Uterus (tissue), 4 donors: Measurements from ENCODE around the gene SLC39A2. TPM values are rescaled to one million over a fixed set of nuclear protein-coding genes. Genes with fewer than 3 reads are reported as not detected.
A peak's percentile ranks its signal among the peaks of the same experiment; 100 is the strongest.
"Not testable (repeated sequence)": the region's sequence is repeated elsewhere in the genome, so short reads cannot be mapped to it uniquely, and the experiment has no call there.

ENCODE experiments used
- DNase-seq, 2 donors: peaks; one replicate each; pipeline ENCODE4 v3.0.0-alpha.2; 2019 to 2020
- H3K27ac ChIP-seq, 2 donors: fragments of 200-600 bp; sonication (generic); 1 replicate in 1 of 2; 2 replicates in 1 of 2; pipeline ENCODE4 v1.5.1; 2016 to 2018
- H3K27me3 ChIP-seq, 2 donors: fragments of 200-600 bp; sonication (generic); one replicate each; pipeline ENCODE4 v1.5.1; 2018 to 2019; ENCODE audit warnings: control low read depth in 1 of 2
- H3K36me3 ChIP-seq, 2 donors: fragments of 200-600 bp; sonication (generic); one replicate each; pipeline ENCODE4 v1.5.1; 2019; ENCODE audit warnings: control low read depth in 1 of 2
- H3K4me1 ChIP-seq, 2 donors: fragments of 200-600 bp; sonication (generic); one replicate each; pipeline ENCODE4 v1.5.1; 2018 to 2019; ENCODE audit warnings: control low read depth in 1 of 2
- H3K4me3 ChIP-seq, 2 donors: fragments of 200-600 bp; sonication (generic); 1 replicate in 1 of 2; 2 replicates in 1 of 2; pipeline ENCODE4 v1.5.1; 2018 to 2019; ENCODE audit warnings: mild to moderate bottlenecking in 1 of 2
- H3K9me3 ChIP-seq, 2 donors: fragments of 200-600 bp; sonication (generic); one replicate each; pipeline ENCODE4 v1.5.1; 2019; ENCODE audit warnings: control low read depth in 1 of 2
- CTCF ChIP-seq, 4 experiments: fragments of 200-600 bp in 2 of 4; fragments of 450-650 bp in 2 of 4; sonication (generic) in 2 of 4; IDR thresholded peaks; one replicate each; pipeline ENCODE4 v1.5.1; 2016 to 2019; ENCODE audit warnings: antibody characterized with exemption in 4 of 4, mild to moderate bottlenecking in 2 of 4, moderate library complexity in 1 of 4
- POLR2A ChIP-seq, 2 donors: fragments of 450-650 bp; IDR thresholded peaks; one replicate each; pipeline ENCODE4 v1.6.1; 2016; ENCODE audit warnings: antibody characterized with exemption in 2 of 2, mild to moderate bottlenecking in 1 of 2, moderate library complexity in 1 of 2
- intact Hi-C: fragments of 100-400 bp; cut with DNase I; formaldehyde crosslinking; loops from one replicate; pipeline ENCODE4 v1.15.1; 2023; ENCODE audit warnings: low total_unique reads
- total RNA-seq, 4 donors: library from RNA; depleted of rRNA in 3 of 4; stranded (reverse); fragments of >200 nt in 3 of 4; gene quantifications; one replicate each; pipeline versions ENCODE4 v1.1.0 to v1.2.4, GENCODE V29; 2014 to 2023
- donor health status: DM: yes; HTN: yes; CAD: no.

The SLC39A2 gene
- total RNA-seq, 4 donors from 2014 or later: 0.52 to 0.97 TPM; not detected in 2

GRCh38 chr14:21038441-21039422 is 39.6 kb downstream of the SLC39A2 start:
- Histone ChIP-seq H3K4me1 (peaks cover 0 to 4% of the 10 kb centered on the region in 2 donors), H3K4me3 (no peak overlapping the region), H3K27ac (peak overlapping the region; percentile 85 to 93), H3K9me3 (no peaks in the 10 kb centered on the region), H3K36me3 (no peaks in the 10 kb centered on the region), H3K27me3 (no peaks in the 10 kb centered on the region)
- TF ChIP-seq POLR2A (IDR thresholded peaks at IDR 0.05) (peak; percentile 39 to 47), CTCF (IDR thresholded peaks at IDR 0.05) (peak in 2 of 4 experiments; percentile 7 to 24)
- intact Hi-C loops: no loop called here
- DNase-seq: peak; percentile 93 to 95

GRCh38 chr14:21039585-21040369 is 40.7 kb downstream of the SLC39A2 start:
- Histone ChIP-seq H3K4me1 (peaks cover 0 to 4% of the 10 kb centered on the region in 2 donors), H3K4me3 (no peak overlapping the region), H3K9me3 (no peaks in the 10 kb centered on the region), H3K27me3 (no peaks in the 10 kb centered on the region), H3K27ac (peak overlapping the region; percentile 85 to 93), H3K36me3 (no peaks in the 10 kb centered on the region)
- TF ChIP-seq CTCF (IDR thresholded peaks at IDR 0.05): peak; percentile 77 to 90 (median 80)
- TF ChIP-seq POLR2A (IDR thresholded peaks at IDR 0.05): no peak
- intact Hi-C loops: no loop called here
- peak; percentile 60 to 72 for DNase-seq

GRCh38 chr14:21040370-21040925 is 41.4 kb downstream of the SLC39A2 start:
- no peaks in the 10 kb centered on the region for H3K27me3 ChIP-seq
- no peak for DNase-seq
- TF ChIP-seq POLR2A (IDR thresholded peaks at IDR 0.05) (no peak), CTCF (IDR thresholded peaks at IDR 0.05) (no peak)
- peak overlapping the region; percentile 85 to 93 for H3K27ac ChIP-seq
- H3K36me3 ChIP-seq: no peaks in the 10 kb centered on the region
- intact Hi-C loops: no loop called here
- peaks cover 0 to 4% of the 10 kb centered on the region in 2 donors for H3K4me1 ChIP-seq
- H3K9me3 ChIP-seq: no peaks in the 10 kb centered on the region
- no peak overlapping the region for H3K4me3 ChIP-seq

GRCh38 chr14:21040941-21041340 is 41.8 kb downstream of the SLC39A2 start:
- intact Hi-C loops, H3K4me1 ChIP-seq, H3K27ac ChIP-seq: not testable (repeated sequence)

GRCh38 chr14:21041676-21042433 is 42.8 kb downstream of the SLC39A2 start, which contains the start of gene RNASE7:
RNASE7 (plus strand) TSS chr14:21042362; CDS start chr14:21042993, 631 bp downstream.
- H3K4me1 ChIP-seq: peaks cover 0 to 4% of the 10 kb centered on the region in 2 donors
- H3K4me3 ChIP-seq: no peak within 1 kb of the TSS
- intact Hi-C loops: loop anchor here (2.0 kb wide), 1 partner anchor 29 kb away; no protein-coding TSS in a partner anchor
- H3K9me3 ChIP-seq: no peaks in the 10 kb centered on the region
- no peaks in the 10 kb centered on the region for H3K27me3 ChIP-seq
- H3K27ac ChIP-seq: no peak within 1 kb of the TSS
- no peak for DNase-seq
- no peak for TF ChIP-seq POLR2A (IDR thresholded peaks at IDR 0.05)
- TF ChIP-seq CTCF (IDR thresholded peaks at IDR 0.05): no peak
- no peaks in the 10 kb centered on the region for H3K36me3 ChIP-seq

More at GRCh38 chr14:21040941-21041340, 41.8 kb downstream of the SLC39A2 start:
- not testable (repeated sequence) for H3K4me3 ChIP-seq, H3K36me3 ChIP-seq, DNase-seq, H3K27me3 ChIP-seq, H3K9me3 ChIP-seq
